DMS79 treated with DMSO at 0.1 percent for 48 hours (cell line): Measurements from ENCODE around the gene MED29.
"Not testable (repeated sequence)": the region's sequence is repeated elsewhere in the genome, so short reads cannot be mapped to it uniquely, and the experiment has no call there.

Experiments used
- DNase-seq: peaks from one replicate; lab custom pipeline; 2025; lab: John Stamatoyannopoulos, UW

Gene MED29

DNA sequence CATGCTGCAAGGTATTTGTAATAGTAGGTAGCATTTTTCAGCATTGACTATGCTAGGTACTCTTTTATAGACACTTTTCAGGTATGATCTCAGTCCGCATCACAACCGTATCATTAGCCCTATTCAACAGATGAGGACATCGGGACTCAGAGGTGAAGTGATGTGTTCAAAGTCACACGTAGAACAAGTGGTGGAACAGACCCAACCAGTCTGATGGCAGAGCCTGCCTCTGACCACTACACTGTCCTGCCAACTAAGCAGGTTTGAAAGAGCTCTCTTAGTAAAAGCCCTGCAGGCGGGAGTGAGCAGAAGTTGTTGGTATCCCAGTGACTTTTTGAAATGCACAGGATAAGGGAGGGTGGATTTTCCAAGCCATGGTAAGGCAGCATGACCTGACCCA is 20.4 kb upstream of the MED29 start:
- DNase-seq = no peak

- no peak for DNase-seq
These were observed 19.0 kb upstream of the MED29 start for GRCh38 chr19:39372047-39372802.

DNA sequence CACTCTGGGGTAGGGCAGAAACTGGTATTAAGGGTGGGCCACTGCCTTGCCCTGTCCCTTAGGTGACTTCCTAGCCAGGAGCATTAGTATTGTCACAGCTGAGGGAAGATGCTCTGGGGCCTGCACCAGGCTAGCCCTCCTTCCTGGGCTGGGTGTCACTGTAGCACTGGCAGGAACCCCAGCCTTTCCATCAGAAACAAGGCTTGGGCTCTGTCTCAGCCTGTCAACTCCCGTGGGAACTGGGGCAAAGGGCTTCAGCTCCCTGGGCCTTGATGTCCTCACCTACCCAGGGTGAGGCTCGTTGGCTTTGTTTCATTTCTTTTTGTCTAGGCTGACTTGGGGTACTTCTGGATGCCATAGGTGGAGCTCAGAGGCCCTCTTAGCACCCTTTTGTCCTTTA is 18.2 kb upstream of the MED29 start:
- DNase-seq = no peak

GRCh38 chr19:39375929-39376328 is 15.2 kb upstream of the MED29 start:
- no peak for DNase-seq

DNA sequence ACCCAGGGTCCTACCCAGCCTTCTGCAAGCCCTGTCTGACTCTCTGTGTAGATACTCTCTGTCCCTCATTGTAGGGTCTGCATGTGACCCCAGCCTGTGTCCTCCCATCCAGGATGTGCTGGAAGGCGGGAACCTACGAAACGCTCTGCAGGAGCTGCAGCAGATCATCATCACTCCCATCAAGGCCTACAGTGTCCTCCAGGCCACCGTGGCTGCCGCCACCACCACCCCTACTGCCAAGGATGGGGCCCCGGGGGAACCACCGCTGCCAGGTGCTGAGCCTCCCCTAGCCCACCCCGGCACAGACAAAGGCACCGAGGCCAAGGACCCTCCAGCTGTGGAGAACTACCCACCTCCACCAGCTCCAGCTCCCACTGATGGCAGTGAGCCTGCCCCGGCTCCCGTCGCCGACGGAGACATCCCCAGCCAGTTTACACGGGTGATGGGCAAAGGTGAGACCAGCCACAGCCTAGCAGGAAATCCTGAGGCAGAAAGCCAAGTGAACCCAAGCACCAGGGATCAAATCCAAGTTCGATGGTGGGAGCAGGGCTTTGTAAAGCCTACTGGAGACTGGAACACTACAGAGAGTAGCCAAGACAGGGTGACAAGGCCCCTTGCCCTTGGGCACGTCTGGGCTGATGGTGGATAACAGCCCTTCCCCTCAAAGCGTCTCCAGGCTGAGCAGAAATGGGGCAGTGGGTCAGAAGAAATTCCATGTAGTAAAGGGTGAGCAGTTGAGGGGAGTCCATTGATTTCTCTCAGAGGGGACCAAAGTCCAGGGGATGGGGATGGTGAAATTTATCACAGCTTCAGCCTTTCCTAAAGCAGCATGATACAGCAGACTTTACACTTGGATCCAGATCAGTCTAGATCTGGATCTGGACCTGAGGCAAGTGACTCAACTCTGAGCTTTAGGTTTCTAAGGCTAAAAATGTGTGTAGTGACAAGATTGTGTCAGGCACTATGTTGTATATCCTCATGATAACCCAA is 13.5 kb upstream of the MED29 start:
- DNase-seq = no peak

- not testable (repeated sequence) for DNase-seq
These were observed 11.8 kb upstream of the MED29 start for GRCh38 chr19:39379366-39379765.

DNA sequence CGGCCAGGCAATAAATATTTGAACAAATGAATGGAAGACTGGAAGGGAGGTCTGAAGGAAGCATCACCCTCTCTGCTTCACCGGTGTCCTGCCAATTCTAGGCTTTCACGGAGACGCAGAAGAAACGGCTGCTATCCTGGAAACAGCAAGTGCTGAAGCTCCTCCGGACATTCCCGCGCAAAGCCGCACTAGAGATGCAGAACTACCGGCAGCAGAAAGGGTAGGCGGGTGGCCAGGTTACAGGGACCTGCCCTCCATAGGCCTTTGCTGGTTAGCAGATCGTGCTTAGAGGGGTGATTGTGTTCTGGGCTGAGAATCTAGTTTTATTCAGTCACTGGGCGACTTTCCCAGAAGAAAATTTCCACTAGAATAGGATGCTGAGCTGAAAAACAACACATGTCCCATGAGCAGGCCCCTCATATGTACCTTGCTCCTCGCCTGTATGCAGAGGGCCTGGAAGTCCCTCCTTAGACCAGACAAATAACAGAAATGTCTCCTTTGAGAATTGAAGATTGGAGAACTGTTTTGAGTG is 11.2 kb upstream of the MED29 start:
- DNase-seq = no peak

DNA sequence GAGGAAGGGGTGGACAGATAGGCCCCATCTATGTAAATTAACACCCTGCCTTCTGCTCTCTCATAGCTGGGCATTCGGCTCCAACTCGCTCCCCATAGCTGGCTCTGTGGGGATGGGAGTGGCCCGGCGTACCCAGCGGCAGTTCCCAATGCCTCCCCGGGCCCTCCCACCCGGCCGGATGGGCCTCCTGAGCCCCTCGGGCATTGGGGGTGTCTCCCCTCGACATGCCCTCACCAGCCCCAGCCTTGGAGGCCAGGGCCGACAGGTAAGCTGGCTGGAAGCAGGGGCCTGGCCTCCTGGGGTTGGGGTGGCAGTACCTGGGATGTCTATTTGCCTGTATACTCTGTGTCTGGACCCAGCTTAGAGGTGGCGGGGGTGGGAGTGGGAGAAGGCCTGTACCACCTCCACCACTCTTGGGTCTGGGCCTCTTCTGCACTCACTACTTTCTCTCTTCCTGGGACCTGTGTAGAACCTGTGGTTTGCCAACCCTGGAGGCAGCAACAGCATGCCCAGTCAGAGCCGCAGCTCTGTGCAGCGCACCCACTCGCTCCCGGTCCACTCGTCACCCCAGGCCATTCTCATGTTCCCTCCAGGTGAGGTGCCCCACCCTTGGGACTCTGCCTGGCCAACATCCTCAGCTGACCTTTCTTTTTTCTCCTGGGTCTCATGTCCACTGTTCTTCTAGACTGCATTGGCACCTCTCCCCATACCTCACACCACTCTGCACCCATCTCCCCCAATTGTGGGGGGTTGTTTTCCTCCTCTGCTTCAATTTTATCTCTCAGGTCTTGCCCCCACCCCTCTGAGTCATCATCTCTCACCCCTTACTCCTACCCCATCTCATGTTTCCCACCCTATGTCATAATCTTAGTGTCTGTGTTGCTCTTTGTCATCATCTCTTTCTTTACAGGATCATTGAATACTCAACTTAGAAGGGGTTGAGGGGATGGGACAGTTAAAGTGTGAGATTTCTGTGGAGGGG is 10.4 kb upstream of the MED29 start:
- DNase-seq = no peak

DNA sequence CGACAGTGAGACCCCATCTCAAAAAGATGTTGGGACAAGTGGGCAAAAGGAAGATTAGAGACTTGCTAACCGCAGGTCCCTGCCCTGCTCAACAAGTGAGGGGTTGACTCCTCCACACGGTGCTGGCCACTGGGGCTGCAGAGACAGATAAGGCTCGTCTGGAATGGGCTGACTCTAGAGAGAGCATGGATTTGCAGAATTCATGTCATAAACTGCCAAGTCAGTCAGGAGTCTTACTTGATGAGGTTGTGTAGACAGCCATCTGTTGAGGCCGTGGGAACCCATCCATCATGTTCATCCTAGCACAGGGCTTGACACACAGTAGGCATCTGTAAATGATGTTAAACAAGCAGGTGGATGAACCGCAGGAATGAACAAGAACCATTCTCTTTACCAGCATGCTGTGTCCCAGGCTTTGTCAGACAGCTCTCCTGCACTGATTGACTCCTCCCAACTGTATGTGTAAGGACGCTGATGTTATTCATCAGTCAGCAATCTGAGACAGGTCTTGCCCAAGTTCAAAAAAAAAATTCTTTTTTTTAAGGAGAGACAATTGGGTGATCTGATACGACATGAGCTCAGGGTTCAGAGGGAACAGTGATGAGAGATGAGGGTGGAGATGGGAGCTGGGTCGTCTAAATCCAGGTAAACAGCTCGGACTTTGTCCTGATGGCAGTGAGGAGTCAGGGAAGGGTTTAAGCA is 9.1 kb upstream of the MED29 start:
- DNase-seq = no peak

DNA sequence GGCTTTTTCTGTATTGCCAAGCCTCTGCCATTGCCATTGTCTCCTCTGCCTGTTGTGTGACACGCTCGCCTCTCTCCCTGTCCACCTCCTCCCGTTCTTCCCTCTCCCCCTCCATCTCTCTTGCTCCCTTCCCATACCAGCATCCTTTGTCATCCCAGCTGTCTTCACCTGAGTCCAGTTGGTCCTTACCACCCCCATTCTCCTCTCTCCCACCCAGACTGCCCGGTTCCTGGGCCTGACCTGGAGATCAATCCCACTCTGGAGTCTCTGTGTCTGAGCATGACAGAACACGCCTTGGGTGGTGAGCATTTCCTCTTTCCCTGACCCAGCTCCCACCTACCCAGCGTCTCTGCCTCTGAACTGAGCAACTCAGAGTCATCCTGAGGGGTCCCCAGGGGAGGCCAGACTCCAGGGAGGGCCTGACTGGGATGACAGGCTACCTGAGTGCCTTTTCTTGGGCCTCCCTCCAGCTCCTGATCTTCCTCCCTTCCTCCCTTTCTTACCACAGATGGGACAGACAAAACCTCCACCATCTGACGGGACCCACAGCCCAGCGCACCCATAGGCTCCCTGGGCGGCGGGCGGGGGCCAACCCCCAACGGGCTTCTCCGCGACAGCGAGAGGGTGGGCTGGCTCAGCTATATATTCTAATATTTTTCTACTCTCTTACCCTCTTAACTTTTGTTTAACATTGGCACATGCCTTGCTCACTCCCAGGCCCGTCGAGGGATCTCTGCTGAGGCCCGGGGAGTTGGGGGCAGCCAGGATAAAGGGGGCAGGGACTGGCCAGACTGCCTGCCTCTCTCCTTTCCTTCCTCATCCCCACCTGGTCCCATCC is 8.0 kb upstream of the MED29 start:
- no peak for DNase-seq

DNA sequence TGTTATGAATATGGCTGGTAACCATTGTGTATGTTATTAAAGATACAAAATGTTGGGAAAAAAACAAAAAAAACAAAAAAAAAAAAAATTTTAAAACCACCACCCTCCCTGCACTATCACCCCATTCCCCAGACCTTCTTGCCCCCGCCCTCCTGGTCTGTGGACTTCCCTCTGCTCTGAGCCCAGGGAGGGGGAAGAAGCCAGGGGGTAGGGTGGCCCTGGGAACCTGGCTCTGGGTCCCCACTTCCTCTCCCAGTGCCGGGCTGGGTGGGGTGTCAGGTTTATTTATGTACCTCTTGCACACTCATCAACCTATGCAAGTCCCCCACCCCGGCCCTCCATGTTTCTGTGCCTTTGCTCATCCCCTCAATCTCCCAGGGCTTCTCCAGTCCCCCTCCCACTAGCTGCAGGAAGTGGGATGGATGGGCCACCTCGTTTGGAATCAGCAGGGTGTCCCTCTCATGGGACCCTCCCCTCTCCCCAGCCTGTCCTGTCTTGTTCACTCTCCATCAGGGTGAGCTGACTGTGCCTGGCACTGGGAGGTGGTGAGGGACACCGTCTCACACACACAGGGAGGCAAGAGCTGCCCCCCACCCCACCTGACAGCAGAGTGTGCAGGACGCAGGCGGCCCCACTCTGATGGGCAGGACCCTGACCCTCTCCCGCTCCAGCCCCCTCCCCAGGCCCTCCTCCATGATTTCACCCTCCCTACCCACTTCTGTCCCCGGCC is 6.2 kb upstream of the MED29 start:
- no peak for DNase-seq

DNA sequence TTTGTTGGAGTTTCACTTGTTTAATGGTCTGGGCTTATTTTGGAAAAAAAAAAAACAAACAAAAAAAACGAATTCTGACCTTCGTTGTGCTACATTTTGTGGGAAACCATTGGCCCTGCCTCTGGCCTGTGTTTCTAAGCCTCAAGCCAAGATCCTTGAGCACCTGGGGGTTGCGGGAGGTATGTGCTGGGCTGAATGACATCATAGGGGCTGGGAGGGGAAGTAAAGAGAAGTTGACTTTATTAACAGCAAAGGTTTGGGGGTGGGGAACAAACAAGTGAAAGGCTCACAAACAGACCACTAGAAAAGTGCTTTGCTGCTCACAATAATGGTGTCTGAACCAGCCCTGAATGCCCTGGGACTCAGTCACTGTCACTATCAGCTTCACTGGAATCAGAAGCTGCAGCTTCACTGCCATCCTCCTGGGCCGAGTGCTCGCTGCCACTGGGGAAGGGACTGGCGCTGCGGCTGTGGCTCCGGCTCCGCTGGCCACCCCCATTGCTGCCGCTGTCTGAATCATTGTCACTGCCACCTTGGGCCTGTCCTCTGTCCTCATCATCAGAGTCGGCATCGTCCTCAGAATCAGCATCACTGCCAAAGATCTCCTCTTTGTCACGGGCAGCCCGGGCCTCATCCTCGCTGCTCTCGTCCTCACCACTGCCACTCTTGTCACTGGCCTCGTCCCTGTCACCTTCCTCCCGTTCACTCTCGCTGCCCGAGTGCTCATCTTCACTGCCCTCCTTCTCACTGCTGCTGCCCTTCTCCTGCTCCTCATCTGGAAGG is 5.4 kb upstream of the MED29 start:
- DNase-seq = no peak

DNA sequence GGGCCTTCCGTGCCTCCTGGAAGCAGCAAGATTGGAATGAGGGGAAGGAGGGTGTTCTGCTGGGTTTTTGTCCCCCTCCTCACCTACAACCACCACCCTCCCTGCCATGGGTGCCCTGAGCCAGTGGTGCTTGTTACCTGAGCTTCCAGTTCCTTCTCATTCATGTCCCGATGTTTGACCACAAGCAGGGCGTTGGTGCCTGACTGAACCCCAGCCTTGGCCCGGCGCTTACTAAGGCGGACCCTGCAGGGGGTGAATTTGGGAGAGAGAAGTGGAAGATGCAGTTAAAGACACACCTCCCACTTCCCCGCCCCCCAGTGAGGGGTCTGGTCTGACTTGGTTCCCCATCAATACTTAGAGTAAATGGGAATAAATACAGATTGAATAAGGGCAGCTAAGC is 4.6 kb upstream of the MED29 start:
- no peak for DNase-seq

DNA sequence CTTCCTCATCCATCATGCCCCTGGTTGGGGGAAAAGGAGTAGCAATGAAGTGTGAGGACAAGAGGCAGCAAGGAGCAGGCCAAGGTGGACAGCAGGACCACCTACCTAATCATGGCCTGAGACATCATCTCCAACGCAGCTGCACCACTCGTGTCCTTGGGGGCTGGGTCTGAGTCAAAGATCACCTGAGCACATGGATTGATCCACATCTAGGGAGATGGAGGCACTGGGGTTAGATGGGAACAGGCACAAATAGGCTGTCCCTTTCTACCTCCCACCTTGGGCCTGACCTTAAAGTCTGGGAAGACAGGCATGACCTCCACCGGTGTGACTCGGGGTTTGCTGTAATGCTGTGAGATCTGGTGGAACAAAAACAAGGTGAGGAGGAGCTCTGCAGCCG is 2.5 kb upstream of the MED29 start:
- no peak for DNase-seq

GRCh38 chr19:39389631-39390414 is 1.4 kb upstream of the MED29 start:
- DNase-seq = no peak

GRCh38 chr19:39390451-39390750 is 777 bp upstream of the MED29 start:
- no peak for DNase-seq

DNA sequence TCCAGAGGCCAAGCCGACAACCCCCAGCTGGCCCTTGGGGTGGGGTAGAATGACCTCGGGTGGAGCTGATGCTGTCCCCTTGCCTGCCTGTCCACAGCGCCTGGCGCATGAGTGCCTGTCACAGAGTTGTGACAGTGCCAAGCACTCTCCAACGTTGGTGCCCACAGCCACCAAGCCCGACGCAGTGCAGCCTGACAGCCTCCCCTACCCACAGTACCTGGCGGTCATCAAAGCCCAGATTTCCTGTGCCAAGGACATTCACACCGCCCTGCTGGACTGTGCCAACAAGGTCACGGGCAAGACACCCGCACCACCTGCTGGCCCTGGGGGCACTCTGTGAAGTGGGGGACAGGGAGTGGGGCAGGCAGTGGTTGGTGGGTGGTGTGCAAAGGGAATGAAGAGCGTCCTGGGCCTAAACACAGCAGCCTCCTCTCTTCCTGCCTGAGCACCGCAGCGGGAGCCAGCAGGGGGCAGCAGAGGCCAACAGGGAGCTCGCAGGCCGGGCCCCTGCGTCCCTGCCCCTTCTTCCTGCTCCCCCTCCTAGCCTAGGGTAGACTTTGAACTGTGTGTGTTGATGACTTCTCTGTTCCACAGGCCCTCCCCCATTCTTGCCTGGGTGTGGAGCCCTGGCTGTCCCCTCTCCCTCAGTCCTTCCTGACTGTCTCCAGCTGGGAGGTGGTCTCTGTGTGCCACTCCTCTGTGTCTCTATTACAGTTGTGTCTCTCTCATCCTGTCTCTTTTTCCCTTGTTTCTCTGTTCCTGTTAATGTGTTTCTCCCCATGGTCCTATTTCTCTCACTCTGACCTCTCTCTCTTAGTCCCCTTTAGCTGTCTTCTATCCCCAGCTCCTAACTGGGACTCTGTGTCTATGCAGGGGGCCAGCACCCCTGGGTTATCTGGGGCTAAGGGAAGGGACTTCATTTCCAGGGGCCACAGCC is 6.5 kb downstream of the MED29 start:
- DNase-seq = peak; percentile 40
